OCI-LY7 (cell line): ENCODE results near the gene SHC1. TPM values are rescaled to one million over a fixed set of nuclear protein-coding genes. Genes with fewer than 3 reads are reported as not detected.

ENCODE experiments used
- BruUV-seq: library from RNA; stranded (reverse); fragments of 400-500 nt; replicated peaks from 2 replicates; lab custom pipeline; 2021; lab: Mats Ljungman, UMichigan
- CTCF ChIA-PET: fragments of 300-600 bp; sonication (Branson Sonifier 250); formaldehyde crosslinking; loops from one replicate; lab custom pipeline; 2022; ENCODE audit warnings: antibody characterized with exemption; ENCODE audit not compliant: unreplicated experiment; lab: Charles Lee
- POLR2A ChIA-PET: fragments of 300-600 bp; sonication (Branson Sonifier 250); formaldehyde crosslinking; loops from one replicate; lab custom pipeline; 2022; ENCODE audit warnings: antibody characterized with exemption; lab: Charles Lee
- DNase-seq: peaks from one replicate; pipeline ENCODE4 v3.0.0-alpha.2; 2015; ENCODE audit warnings: low spot score
- H2AFZ ChIP-seq: fragments of 200-600 bp; sonication (generic), shearing (Covaris generic); 2 replicates; pipeline ENCODE4 v1.6.1; 2014; ENCODE audit warnings: mild to moderate bottlenecking, antibody characterized with exemption, low read length, moderate library complexity
- H3K27ac ChIP-seq: fragments of 200-600 bp; sonication (generic); 2 replicates; pipeline ENCODE4 v1.5.1; 2014; ENCODE audit warnings: mixed run types, low read depth, mild to moderate bottlenecking, moderate library complexity, low read length, inconsistent platforms; ENCODE audit not compliant: poor library complexity, severe bottlenecking
- H3K36me3 ChIP-seq: fragments of 200-600 bp; sonication (generic); 2 replicates; pipeline ENCODE4 v1.6.1; 2014; ENCODE audit warnings: mild to moderate bottlenecking, antibody characterized with exemption, low read length, moderate library complexity, mixed read lengths; ENCODE audit not compliant: insufficient read depth
- H3K4me1 ChIP-seq: fragments of 200-600 bp; sonication (generic); 2 replicates; pipeline ENCODE4 v1.5.1; 2014; ENCODE audit warnings: mild to moderate bottlenecking, low read length; ENCODE audit not compliant: insufficient read depth, poor library complexity, severe bottlenecking
- H3K4me2 ChIP-seq: fragments of 200-600 bp; sonication (generic); 2 replicates; pipeline ENCODE4 v1.6.1; 2014; ENCODE audit warnings: mild to moderate bottlenecking, low read length
- H3K4me3 ChIP-seq: fragments of 200-600 bp; sonication (generic); 2 replicates; pipeline ENCODE4 v1.5.1; 2014; ENCODE audit warnings: mild to moderate bottlenecking, low read depth, low read length; ENCODE audit not compliant: poor library complexity, severe bottlenecking
- H3K79me2 ChIP-seq: fragments of 200-600 bp; sonication (generic); 2 replicates; pipeline ENCODE4 v1.6.1; 2016; ENCODE audit warnings: low read depth, mild to moderate bottlenecking, low read length, moderate library complexity, mixed read lengths; ENCODE audit not compliant: insufficient read depth
- H3K9me2 ChIP-seq: fragments of 200-600 bp; sonication (generic); 2 replicates; pipeline ENCODE4 v1.6.1; 2016; ENCODE audit warnings: mild to moderate bottlenecking, low read length, mixed read lengths; ENCODE audit not compliant: insufficient read depth
- H3K9me3 ChIP-seq: fragments of 200-600 bp; sonication (generic); 2 replicates; pipeline ENCODE4 v1.6.1; 2014; ENCODE audit warnings: mild to moderate bottlenecking, mixed run types, low read length, mixed read lengths
- H4K20me1 ChIP-seq: fragments of 200-600 bp; sonication (generic); 2 replicates; pipeline ENCODE4 v1.6.1; 2014; ENCODE audit warnings: mild to moderate bottlenecking, antibody characterized with exemption, low read length, moderate library complexity, mixed read lengths; ENCODE audit not compliant: insufficient read depth
- CTCF ChIP-seq: fragments of 200-600 bp; sonication (generic); conservative IDR thresholded peaks from 2 replicates; pipeline ENCODE4 v1.5.1; 2014; ENCODE audit warnings: mild to moderate bottlenecking, antibody characterized with exemption, low read length, moderate library complexity, mixed read lengths
- EZH2phosphoT487 ChIP-seq: fragments of 200-600 bp; sonication (generic); IDR thresholded peaks from 2 replicates; pipeline ENCODE4 v1.6.1; 2018; ENCODE audit warnings: low read depth, borderline replicate concordance, mild to moderate bottlenecking, mixed run types, antibody characterized with exemption, low read length, moderate library complexity, mixed read lengths
- intact Hi-C: fragments of 100-400 bp; cut with micrococcal nuclease; formaldehyde crosslinking; loops from one replicate; pipeline ENCODE4 v1.10.0; 2022; ENCODE audit not compliant: unreplicated experiment
- total RNA-seq, 2 experiments: library from RNA; depleted of rRNA in 1 of 2; stranded (reverse); fragments of >200 nt in 1 of 2; shearing (Covaris generic) in 1 of 2; gene quantifications; 2 replicates each; pipeline ENCODE4 v1.2.3, GENCODE V29; 2014 to 2022

Gene SHC1
- total RNA-seq, 2 experiments from 2014 or later, result 37.6 to 77.4 TPM

DNA sequence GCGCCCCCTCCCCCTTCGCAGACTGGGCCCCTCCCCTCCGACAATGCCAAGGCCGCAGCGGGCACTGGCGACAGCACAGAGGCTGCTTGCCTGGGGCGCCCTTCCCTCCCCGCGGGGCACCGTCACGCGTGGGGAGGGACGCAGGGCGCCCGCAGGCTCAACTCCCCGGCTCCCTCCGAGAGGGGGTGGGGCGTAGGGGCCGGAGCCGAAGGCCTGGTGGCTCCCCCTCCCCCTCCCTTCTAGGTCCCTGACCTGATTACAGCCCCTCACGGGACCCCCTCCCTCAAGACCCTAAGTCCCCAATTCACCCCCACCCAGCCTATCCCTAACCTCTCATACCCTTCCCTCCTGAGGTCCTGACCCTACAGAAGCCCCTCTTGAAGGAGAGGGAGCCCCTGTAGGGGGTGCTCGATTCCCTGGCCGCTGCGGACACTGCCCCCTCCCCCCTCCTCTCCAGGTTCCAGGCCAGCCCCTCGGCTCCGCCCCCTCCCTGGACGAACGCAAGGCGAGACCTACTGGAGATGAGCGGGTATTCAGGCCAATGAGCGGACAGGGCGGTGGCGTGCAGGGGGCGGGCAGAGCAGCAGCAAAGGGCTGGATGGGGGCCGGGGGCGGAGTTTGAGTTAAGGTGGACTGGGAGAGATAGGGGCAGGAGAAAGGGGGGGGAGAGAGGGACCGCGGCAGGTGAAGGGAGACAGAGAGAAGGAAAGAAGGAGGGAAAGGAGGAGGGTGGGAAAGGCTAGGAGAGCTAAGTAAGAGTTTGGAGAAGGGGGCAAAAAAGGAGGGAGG, 31.3 kb upstream of the SHC1 start:
- ChIA-PET POLR2A (interaction anchor here (0.6 to 1.9 kb wide), 3 partner anchors 19 to 50 kb away, joined by 3 to 6 read pairs (median 4); partner anchors contain the start of genes FLAD1 and PBXIP1), CTCF (interaction anchor here (1.7 kb wide), 1 partner anchor 15 kb away, joined by 5 read pairs; no protein-coding TSS in a partner anchor)
- H4K20me1 ChIP-seq, result no peaks in the 10 kb centered on the region
- peaks cover 10% of the 10 kb centered on the region; the same call in 1 of the 2 replicates for H3K79me2 ChIP-seq
- intact Hi-C loops, result loop anchor here (1.0 to 5.0 kb wide), 5 partner anchors 15 to 140 kb away; partner anchors contain the start of genes ADAM15 and EFNA4
- H3K36me3 ChIP-seq, result no peaks in the 10 kb centered on the region
- H3K4me3 ChIP-seq, result peak overlapping the region; percentile 71
- BruUV-seq, result no TSS peak
- DNase-seq, result peak; percentile 98
- H3K9me2 ChIP-seq, result no peaks in the 10 kb centered on the region
- H3K27ac ChIP-seq, result peak overlapping the region; percentile 92
- H2AFZ ChIP-seq, result peak overlapping the region; percentile 79; the same call in 1 of the 2 replicates
- H3K4me1 ChIP-seq, result peaks cover 65% of the 10 kb centered on the region
- TF ChIP-seq EZH2phosphoT487 (no peak), CTCF (peak; percentile 74)
- peak overlapping the region; percentile 94 for H3K4me2 ChIP-seq
- H3K9me3 ChIP-seq, result no peaks in the 10 kb centered on the region

- ChIA-PET POLR2A (interaction anchor here (0.6 to 1.9 kb wide), 3 partner anchors 19 to 50 kb away, joined by 3 to 6 read pairs (median 4); partner anchors contain the start of genes FLAD1 and PBXIP1), CTCF (interaction anchor here (1.7 kb wide), 1 partner anchor 16 kb away, joined by 5 read pairs; no protein-coding TSS in a partner anchor)
- H3K4me1 ChIP-seq, result peaks cover 60% of the 10 kb centered on the region
- intact Hi-C loops, result loop anchor here (1.0 to 5.0 kb wide), 3 partner anchors 50 to 139 kb away; partner anchors contain the start of genes ADAM15 and EFNA4
- H3K4me2 ChIP-seq, result peak overlapping the region; percentile 94
- BruUV-seq, result no TSS peak
- H3K36me3 ChIP-seq, result no peaks in the 10 kb centered on the region
- peak overlapping the region; percentile 92 for H3K27ac ChIP-seq
- H3K9me2 ChIP-seq, result no peaks in the 10 kb centered on the region
- no peaks in the 10 kb centered on the region for H4K20me1 ChIP-seq
- TF ChIP-seq CTCF, result no peak
- TF ChIP-seq EZH2phosphoT487, result no peak
- DNase-seq, result no peak
- no peaks in the 10 kb centered on the region for H3K9me3 ChIP-seq
- peak overlapping the region; percentile 79 for H2AFZ ChIP-seq
- peak overlapping the region; percentile 71 for H3K4me3 ChIP-seq
- peaks cover 10% of the 10 kb centered on the region; the same call in 1 of the 2 replicates for H3K79me2 ChIP-seq
These were observed 30.8 kb upstream of the SHC1 start for GRCh38 chr1:155001425-155001674.
